Common myeloid progenitor, CD34-positive (primary cell): ENCODE data around the gene KCTD16.

Source experiments
- CTCF ChIA-PET: fragments of 350-600 bp; sonication (Branson Sonifier 250); formaldehyde crosslinking; loops from one replicate; lab custom pipeline; 2021; ENCODE audit warnings: antibody characterized with exemption; lab: Charles Lee
- POLR2A ChIA-PET: fragments of 350-600 bp; sonication (Branson Sonifier 250); formaldehyde crosslinking; loops from one replicate; lab custom pipeline; 2021; ENCODE audit warnings: antibody characterized with exemption; lab: Charles Lee
- DNase-seq, 3 donors: peaks; one replicate each; pipeline versions ENCODE4 v3.0.0 to v3.0.0-alpha.2; 2013
- H3K27ac ChIP-seq, 2 experiments: 1 replicate in 1 of 2; 2 replicates in 1 of 2; pipeline ENCODE4 v1.7.0; 2013; ENCODE audit warnings: inconsistent platforms in 2 of 2, low read length in 2 of 2, mild to moderate bottlenecking in 2 of 2, low read depth in 1 of 2, moderate library complexity in 1 of 2; ENCODE audit not compliant: severe bottlenecking in 2 of 2, insufficient read depth in 1 of 2, poor library complexity in 1 of 2
- H3K27me3 ChIP-seq, 5 experiments: replicated peaks in 2 of 5; 1 replicate in 3 of 5; 2 replicates in 2 of 5; pipeline versions ENCODE4 v1.6.1 to v1.7.0; 2013; ENCODE audit warnings: low read length in 4 of 5, mild to moderate bottlenecking in 2 of 5, moderate library complexity in 2 of 5, inconsistent platforms in 1 of 5; ENCODE audit not compliant: insufficient read depth in 5 of 5, control insufficient read depth in 4 of 5
- H3K36me3 ChIP-seq, 4 experiments: 1 replicate in 2 of 4; 2 replicates in 2 of 4; pipeline versions ENCODE4 v1.6.1 to v1.7.0; 2013; ENCODE audit warnings: low read length in 3 of 4, control low read depth in 1 of 4, mild to moderate bottlenecking in 1 of 4; ENCODE audit not compliant: control insufficient read depth in 4 of 4, insufficient read depth in 4 of 4
- H3K4me1 ChIP-seq, 4 experiments: 1 replicate in 3 of 4; 2 replicates in 1 of 4; pipeline versions ENCODE4 v1.6.1 to v1.7.1; 2013; ENCODE audit warnings: low read length in 3 of 4, mild to moderate bottlenecking in 3 of 4, control low read depth in 1 of 4, inconsistent platforms in 1 of 4, moderate library complexity in 1 of 4; ENCODE audit not compliant: control insufficient read depth in 4 of 4, insufficient read depth in 4 of 4; ENCODE audit errors: control extremely low read depth in 1 of 4
- H3K4me3 ChIP-seq, 7 experiments: 1 replicate in 4 of 7; 2 replicates in 3 of 7; pipeline versions ENCODE4 v1.5.1 to v1.7.0; 2013; ENCODE audit warnings: mild to moderate bottlenecking in 7 of 7, low read length in 6 of 7, moderate library complexity in 6 of 7, inconsistent platforms in 2 of 7, low read depth in 2 of 7, control low read depth in 1 of 7; ENCODE audit not compliant: insufficient read depth in 4 of 7, control insufficient read depth in 1 of 7; ENCODE audit errors: extremely low read depth in 1 of 7
- H3K9me3 ChIP-seq, 5 experiments: 1 replicate in 4 of 5; 2 replicates in 1 of 5; pipeline versions ENCODE4 v1.6.1 to v1.7.1; 2013; ENCODE audit warnings: low read length in 4 of 5, mild to moderate bottlenecking in 2 of 5, inconsistent platforms in 1 of 5, low read depth in 1 of 5, moderate library complexity in 1 of 5; ENCODE audit not compliant: control insufficient read depth in 4 of 5, insufficient read depth in 2 of 5; ENCODE audit errors: control extremely low read depth in 1 of 5
- WGBS: methylation state at CpG from one replicate; pipeline ENCODE4 v1.1.5; 2013; ENCODE audit not compliant: insufficient coverage; 5-methylcytosine and 5-hydroxymethylcytosine counted together

Gene KCTD16

DNA sequence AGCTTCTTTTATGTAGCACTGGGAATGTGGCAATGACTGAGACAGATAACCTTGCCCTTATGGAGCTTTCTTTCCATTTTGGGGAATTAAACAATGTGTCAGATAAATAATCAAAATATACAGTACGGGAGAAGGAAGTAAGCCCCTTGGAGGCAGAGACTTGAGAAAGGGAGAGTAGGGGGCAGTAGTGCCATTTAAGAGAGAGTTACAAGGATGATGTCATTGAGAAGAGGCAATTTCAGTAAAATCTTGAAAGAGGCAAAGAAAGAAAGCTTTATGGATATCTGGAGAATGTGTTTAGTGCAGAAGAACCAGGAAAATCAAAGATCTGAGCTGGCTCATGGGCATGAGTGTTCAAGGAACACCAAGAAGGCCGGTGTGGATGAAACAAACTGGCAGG is 77.3 kb downstream of the KCTD16 start:
- H3K4me3 ChIP-seq = no peak overlapping the region
- POLR2A ChIA-PET = no interaction called here
- no peaks in the 10 kb centered on the region for H3K4me1 ChIP-seq
- DNase-seq = no peak
- no peak overlapping the region for H3K27ac ChIP-seq
- CTCF ChIA-PET = interaction anchor here (0.9 kb wide), 1 partner anchor 16 kb away, joined by 3 read pairs; no protein-coding TSS in a partner anchor
- 100% methylated on average over 2 of the region's 2 CpGs for WGBS
- H3K27me3 ChIP-seq = peaks cover 0 to 2% (median 0%) of the 10 kb centered on the region in 5 experiments
- H3K9me3 ChIP-seq = no peaks in the 10 kb centered on the region
- H3K36me3 ChIP-seq = no peaks in the 10 kb centered on the region

DNA sequence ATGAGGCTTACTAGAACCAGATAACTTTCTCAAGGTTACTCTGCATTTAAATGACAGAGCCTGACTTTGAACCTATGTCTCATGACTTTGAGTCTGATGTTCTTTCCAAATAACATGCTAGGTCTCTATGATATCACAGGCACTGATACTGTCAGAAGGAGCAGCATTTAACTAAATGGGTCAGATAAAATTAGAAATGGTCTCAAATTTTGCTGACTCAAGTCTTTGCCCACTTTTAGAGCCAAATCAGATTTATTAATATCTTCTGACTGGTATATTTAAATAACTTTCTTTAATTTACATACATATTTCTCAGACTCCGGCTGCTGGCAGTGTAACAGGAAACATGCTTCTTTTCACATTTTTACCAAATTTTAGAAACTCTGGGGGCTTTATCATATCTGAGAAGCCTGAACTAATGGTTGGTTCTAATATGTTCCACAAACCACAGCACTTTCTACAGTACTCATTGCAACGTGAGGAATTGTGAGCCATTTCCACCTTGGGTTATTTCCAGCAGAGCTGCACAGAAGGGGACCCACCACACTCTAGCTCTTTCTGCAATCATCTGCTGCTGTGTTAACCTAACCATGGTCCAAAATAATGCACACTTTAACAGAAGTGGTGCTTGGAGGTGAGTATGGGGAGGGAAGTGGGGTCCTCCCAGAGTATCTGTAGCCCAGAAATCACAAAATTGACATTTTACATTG is 79.2 kb downstream of the KCTD16 start:
- H3K27me3 ChIP-seq = peaks cover 0 to 2% (median 0%) of the 10 kb centered on the region in 5 experiments
- no peak for DNase-seq
- H3K4me1 ChIP-seq = no peaks in the 10 kb centered on the region
- ChIA-PET POLR2A (no interaction called here), CTCF (no interaction called here)
- 50% methylated on average over 1 of the region's 2 CpGs for WGBS
- H3K27ac ChIP-seq = no peak overlapping the region
- H3K4me3 ChIP-seq = no peak overlapping the region
- H3K9me3 ChIP-seq = no peaks in the 10 kb centered on the region
- no peaks in the 10 kb centered on the region for H3K36me3 ChIP-seq

DNA sequence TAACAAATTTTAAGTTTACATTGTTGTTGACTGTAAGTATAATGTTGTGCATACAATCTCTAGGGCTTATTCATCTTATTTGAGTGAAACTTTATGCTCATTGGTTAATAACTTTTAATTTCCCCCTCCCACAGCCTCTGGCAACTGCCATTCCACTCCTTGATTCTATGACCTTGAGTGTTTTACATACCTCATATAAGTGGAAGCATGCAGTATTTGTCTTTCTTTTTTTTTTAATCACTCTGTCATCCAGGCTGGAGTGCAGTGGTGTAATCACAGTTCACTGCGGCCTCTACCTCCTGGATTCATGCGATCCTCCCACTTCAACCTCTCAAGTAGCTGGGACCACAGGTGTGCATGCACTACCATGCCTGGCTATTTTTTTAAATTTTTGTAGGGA is 83.9 kb downstream of the KCTD16 start:
- ChIA-PET CTCF (no interaction called here), POLR2A (no interaction called here)
- no CpG with 5 or more reads among the region's 2 CpGs for WGBS

DNA sequence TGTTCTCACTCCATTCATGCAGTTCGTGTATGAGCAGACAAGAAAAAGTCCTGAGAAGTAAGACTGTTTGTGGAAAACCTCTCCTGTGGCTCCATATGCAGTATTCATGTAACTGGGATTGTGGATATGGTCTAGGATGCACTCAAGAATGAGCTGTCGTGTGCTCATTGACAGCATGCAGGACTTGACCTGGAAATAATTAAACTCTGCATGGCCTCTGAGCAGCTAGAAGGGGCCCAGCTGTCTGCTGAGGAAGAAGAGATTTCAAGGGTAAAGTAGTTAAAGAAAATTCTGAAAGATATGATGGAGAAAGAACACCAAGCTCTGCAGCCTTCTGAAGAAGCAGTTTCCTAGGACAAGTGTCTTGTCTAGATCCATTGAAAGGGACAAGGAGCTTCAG is 89.4 kb downstream of the KCTD16 start:
- Histone ChIP-seq H3K4me1 (no peaks in the 10 kb centered on the region), H3K4me3 (no peak overlapping the region), H3K27me3 (no peaks in the 10 kb centered on the region), H3K36me3 (no peaks in the 10 kb centered on the region), H3K27ac (no peak overlapping the region), H3K9me3 (no peaks in the 10 kb centered on the region)
- POLR2A ChIA-PET = no interaction called here
- 100% methylated on average over 2 of the region's 2 CpGs for WGBS
- CTCF ChIA-PET = interaction anchor here (0.7 kb wide), 1 partner anchor 13 kb away, joined by 3 read pairs; no protein-coding TSS in a partner anchor
- no peak for DNase-seq

More for the DNA sequence above, 83.9 kb downstream of the KCTD16 start:
- Histone ChIP-seq H3K4me3 (no peak overlapping the region), H3K36me3 (no peaks in the 10 kb centered on the region), H3K27me3 (peaks cover 0 to 2% (median 0%) of the 10 kb centered on the region in 5 experiments), H3K9me3 (no peaks in the 10 kb centered on the region), H3K4me1 (no peaks in the 10 kb centered on the region), H3K27ac (no peak overlapping the region)
- DNase-seq = no peak

DNA sequence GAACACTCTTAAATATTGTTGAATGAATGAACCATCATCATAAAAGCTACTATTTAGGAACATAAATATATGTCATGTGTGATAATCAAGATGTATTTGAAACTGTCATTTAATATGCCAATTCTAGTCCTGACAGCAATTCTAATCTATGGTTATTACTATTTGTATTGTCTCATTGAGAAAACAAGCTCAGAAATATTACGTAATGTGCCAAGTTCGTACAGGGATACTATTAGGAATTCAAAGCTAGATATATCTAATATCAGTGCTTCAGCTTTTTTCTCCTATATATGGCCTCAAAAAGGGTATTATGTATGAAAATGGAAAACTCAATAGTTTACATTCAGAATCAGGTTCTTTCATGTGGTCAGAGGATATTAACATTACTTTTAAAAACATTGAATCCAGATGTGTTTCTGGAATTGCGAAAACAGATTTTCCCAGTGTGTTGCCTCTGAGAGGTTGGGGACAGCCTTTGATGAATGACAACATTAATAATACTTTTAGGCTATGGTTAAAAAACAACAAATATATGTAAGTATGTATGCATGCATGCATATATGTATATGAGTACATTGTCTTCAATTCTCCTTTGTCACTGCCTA is 95.1 kb downstream of the KCTD16 start:
- CTCF ChIA-PET = no interaction called here
- WGBS = no CpG with 5 or more reads among the region's 3 CpGs
- POLR2A ChIA-PET = no interaction called here

DNA sequence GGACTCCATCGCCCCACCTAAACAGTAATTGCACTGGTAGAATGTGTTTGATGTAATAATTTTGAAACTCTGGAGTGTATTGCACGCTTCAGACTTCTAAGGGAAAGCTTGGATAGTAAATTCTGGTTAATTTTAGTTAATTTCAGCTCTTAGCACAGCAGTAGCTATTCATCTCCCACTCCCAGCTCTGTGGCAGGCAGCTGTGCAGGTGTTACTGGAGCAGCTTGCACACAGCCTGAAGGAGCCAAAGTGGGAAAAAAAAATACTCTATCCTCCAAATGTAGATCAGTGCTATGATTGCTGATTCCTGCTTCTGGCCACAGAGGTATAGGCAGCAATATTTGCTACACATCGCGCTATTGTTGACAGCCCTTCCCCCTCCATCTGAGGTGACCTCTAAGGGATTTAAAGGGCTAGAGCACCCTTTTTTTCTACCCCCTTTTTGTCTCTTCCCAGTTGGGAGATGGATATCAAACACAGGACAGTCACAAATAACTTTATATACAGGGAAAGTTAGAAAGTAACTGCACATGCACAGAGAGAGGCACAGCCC is 97.4 kb downstream of the KCTD16 start:
- Histone ChIP-seq H3K9me3 (no peaks in the 10 kb centered on the region), H3K36me3 (no peaks in the 10 kb centered on the region), H3K4me3 (no peak overlapping the region), H3K27me3 (no peaks in the 10 kb centered on the region), H3K27ac (no peak overlapping the region), H3K4me1 (no peaks in the 10 kb centered on the region)
- ChIA-PET POLR2A (no interaction called here), CTCF (no interaction called here)
- DNase-seq = no peak
- 97% methylated on average over 3 of the region's 4 CpGs for WGBS

More for the DNA sequence above, 95.1 kb downstream of the KCTD16 start:
- Histone ChIP-seq H3K27me3 (no peaks in the 10 kb centered on the region), H3K9me3 (no peaks in the 10 kb centered on the region), H3K4me3 (no peak overlapping the region), H3K4me1 (no peaks in the 10 kb centered on the region), H3K27ac (no peak overlapping the region), H3K36me3 (no peaks in the 10 kb centered on the region)
- DNase-seq = no peak
